Neutrophil (primary cell): ENCODE results near the gene RGS19.

Experiments
- H3K27ac ChIP-seq: fragments of 200-600 bp; sonication (generic); 2 replicates; pipeline ENCODE4 v1.5.1; 2016; ENCODE audit warnings: mild to moderate bottlenecking, moderate library complexity
- H3K27me3 ChIP-seq: fragments of 200-600 bp; sonication (generic); 2 replicates; pipeline ENCODE4 v1.6.0; 2016; ENCODE audit warnings: mild to moderate bottlenecking
- H3K36me3 ChIP-seq: fragments of 200-600 bp; sonication (generic); 2 replicates; pipeline ENCODE4 v1.5.1; 2017
- H3K4me1 ChIP-seq, 2 experiments: fragments of 200-600 bp in 1 of 2; sonication (generic) in 1 of 2; 1 replicate in 1 of 2; 2 replicates in 1 of 2; pipeline versions ENCODE4 v1.5.1 to v1.6.1; 2013 to 2016; ENCODE audit warnings: low read depth in 1 of 2, low read length in 1 of 2, mild to moderate bottlenecking in 1 of 2, moderate library complexity in 1 of 2; ENCODE audit not compliant: control insufficient read depth in 1 of 2, insufficient read depth in 1 of 2
- H3K4me3 ChIP-seq, 2 experiments: fragments of 200-600 bp in 1 of 2; sonication (generic) in 1 of 2; 1 replicate in 1 of 2; 2 replicates in 1 of 2; pipeline ENCODE4 v1.5.1; 2013 to 2016; ENCODE audit warnings: low read depth in 1 of 2, low read length in 1 of 2, mild to moderate bottlenecking in 1 of 2, moderate library complexity in 1 of 2
- H3K9me3 ChIP-seq: fragments of 200-600 bp; sonication (generic); 2 replicates; pipeline ENCODE4 v1.5.1; 2016
- TF ChIP-seq, protein P1 (sequence below): fragments of 200-600 bp; sonication (generic); IDR thresholded peaks from 2 replicates; pipeline ENCODE4 v1.5.1; 2016; ENCODE audit warnings: antibody characterized with exemption

Gene RGS19

DNA sequence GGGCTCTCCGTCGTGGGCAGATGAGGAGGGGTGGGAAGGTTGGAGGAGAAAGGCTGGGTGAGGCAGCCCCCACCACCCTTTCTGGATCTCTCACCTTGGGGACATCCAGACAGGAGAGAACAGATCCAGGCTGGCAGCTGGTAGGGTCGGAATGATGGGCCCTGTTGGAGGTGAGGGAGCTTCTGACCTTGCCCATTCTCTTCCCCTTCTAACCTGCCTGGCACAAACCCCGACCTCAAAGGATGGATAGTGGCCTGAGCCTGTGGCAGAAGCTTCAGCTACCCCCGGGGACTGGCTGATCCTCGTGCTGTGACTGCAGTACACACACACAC is 34.1 kb upstream of the RGS19 start:
- no peak overlapping the region for H3K27ac ChIP-seq
- no peaks in the 10 kb centered on the region for H3K36me3 ChIP-seq
- H3K4me3 ChIP-seq: no peak overlapping the region
- no peaks in the 10 kb centered on the region for H3K9me3 ChIP-seq
- H3K27me3 ChIP-seq: peaks cover 7% of the 10 kb centered on the region
- no peaks in the 10 kb centered on the region for H3K4me1 ChIP-seq
- TF ChIP-seq, protein P1, sequence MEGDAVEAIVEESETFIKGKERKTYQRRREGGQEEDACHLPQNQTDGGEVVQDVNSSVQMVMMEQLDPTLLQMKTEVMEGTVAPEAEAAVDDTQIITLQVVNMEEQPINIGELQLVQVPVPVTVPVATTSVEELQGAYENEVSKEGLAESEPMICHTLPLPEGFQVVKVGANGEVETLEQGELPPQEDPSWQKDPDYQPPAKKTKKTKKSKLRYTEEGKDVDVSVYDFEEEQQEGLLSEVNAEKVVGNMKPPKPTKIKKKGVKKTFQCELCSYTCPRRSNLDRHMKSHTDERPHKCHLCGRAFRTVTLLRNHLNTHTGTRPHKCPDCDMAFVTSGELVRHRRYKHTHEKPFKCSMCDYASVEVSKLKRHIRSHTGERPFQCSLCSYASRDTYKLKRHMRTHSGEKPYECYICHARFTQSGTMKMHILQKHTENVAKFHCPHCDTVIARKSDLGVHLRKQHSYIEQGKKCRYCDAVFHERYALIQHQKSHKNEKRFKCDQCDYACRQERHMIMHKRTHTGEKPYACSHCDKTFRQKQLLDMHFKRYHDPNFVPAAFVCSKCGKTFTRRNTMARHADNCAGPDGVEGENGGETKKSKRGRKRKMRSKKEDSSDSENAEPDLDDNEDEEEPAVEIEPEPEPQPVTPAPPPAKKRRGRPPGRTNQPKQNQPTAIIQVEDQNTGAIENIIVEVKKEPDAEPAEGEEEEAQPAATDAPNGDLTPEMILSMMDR: no peak

DNA sequence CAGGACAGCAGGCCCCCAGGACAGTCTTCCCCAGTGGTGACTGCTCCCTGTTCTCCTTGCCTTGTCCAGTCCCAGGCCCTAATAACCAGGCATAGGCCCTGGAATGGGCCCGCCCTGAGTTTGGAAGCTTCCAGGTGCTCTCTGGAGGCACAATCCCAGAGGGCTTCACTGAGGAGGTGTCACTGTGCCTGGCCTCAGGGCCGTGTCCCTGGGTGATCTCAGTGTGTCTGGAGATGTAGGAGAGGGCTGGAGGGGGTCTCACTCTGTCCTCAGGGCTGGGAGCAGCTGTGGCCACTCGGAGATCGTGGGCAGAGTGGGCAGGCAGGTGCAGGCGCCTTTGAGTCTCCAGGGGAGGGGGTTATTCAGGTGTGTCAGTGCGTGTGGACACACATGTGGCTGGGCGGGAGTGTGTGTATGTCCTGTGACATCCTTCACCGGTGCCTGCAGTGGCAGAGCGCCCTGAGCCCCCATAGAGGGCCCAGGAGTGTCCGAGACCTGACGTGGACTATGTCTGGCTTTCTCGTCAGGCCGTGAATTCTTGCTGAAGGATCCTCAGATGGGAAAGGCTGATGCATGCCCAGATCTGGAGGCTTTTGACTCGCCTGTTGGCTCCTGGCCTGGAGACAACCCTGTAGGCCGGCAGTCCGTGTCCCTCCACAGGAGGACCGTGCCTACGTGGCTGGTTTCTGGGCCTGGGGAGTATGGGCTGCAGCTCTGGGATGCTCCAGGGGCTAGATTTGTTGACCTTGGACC is 33.5 kb upstream of the RGS19 start:
- peaks cover 12% of the 10 kb centered on the region for H3K27me3 ChIP-seq
- TF ChIP-seq, protein P1: no peak

DNA sequence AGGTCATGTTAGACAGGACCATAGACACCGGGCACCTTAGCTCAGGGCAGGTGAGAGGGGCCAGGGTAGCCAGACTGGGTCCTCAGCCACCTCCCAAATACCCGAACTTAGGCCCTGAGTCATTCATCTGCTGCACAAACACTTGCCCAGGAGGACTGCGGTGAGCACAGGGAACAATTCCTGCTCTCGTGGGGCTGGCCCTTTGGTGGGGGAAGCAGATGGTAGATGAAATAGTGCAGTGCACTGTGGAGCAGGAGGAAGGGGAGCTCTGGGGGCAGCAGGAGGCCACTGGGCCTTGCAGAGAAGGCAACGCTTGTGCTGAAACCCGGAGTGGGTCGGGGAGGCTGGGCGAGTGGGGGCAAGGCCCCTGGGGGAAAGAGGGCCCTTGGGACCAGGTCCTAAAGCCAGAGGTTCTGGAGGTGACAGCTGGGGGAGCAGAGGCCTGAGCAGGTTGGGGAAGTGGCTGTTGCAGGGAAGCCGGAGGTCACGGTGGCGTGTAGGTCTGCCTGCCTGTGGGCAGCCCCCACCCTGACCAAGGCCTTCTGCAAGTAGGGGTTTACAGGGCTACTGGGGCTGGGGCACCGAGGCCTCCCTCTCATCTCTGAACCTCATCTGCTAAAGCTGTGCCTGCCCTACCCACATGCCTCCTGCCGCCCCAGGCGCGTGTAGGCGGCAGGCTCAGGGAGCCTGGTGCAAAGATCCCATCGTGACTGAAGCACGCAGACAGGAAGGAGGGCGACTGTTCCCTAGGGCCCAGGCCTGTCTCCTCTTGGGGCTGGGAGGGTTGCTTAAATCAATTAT is 32.7 kb upstream of the RGS19 start:
- no peak overlapping the region for H3K4me3 ChIP-seq
- peaks cover 3 to 5% of the 10 kb centered on the region in 2 experiments for H3K4me1 ChIP-seq
- no peak overlapping the region for H3K27ac ChIP-seq
- peaks cover 20% of the 10 kb centered on the region for H3K27me3 ChIP-seq
- no peaks in the 10 kb centered on the region for H3K9me3 ChIP-seq
- TF ChIP-seq, protein P1: no peak
- no peaks in the 10 kb centered on the region for H3K36me3 ChIP-seq

More for the DNA sequence above, 33.5 kb upstream of the RGS19 start:
- H3K4me3 ChIP-seq: no peak overlapping the region
- H3K9me3 ChIP-seq: no peaks in the 10 kb centered on the region
- H3K36me3 ChIP-seq: no peaks in the 10 kb centered on the region
- H3K27ac ChIP-seq: no peak overlapping the region
- H3K4me1 ChIP-seq: peaks cover 0 to 3% of the 10 kb centered on the region in 2 experiments

DNA sequence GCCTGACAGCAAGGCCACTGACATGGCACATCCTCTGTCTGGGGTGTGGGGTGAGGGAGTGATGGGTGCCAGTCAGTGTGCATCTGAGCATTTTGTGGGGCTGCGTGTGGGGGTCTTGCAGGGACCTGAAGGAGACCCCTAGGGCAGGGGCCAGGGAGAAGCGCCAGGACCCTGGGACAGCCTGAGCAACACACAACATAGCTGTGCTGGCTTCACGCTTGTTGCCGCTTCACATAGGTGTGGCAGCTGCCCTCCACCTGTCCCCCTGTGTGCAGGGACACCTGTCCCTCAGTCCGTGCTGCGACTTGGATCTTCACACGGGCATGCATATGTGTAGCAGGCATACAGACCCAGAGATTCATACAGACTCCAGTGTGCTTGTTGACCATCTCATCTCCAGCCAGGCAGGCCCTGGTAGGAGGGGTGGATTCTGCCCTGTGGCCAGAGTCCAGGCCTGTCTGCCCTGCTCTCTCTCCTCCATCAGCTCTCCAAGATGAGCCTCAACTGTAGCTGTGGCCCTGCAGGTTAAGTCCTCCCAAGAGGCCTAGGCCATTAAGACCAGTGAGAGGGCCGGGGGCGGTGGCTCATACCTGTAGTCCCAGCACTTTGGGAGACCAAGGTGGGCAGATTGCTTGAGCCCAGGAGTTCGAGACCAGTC is 31.2 kb upstream of the RGS19 start:
- H3K4me3 ChIP-seq: no peak overlapping the region

DNA sequence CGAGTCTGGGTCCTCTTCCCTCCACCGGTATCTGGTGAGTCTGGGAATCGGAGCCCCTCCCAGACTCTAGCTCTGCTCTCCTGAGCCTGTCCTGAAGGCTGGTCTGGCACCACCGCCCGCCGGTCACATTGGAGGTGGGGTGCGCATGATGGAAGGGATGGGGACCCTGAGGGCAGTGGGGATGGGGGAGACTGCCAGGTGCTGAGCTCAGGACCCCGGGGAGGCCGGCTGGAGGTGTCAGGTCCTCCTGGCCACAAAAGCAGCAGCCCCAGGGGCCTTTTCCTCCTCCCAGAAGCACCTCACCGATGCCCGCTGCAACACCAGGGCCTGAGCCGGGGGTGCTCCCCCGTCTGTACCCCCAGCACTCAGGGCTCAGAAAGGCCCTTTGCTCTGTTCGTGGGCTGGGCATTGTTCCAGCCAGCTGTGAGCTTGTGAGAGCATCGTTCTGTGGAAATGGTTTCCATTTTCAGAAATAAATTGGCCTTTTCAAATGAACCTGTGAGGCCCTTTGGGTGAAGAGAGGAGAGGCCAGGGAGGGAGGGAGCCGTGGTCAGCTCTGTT is 30.6 kb upstream of the RGS19 start:
- peaks cover 32% of the 10 kb centered on the region for H3K27me3 ChIP-seq
- TF ChIP-seq, protein P1: no peak

More for the DNA sequence above, 31.2 kb upstream of the RGS19 start:
- H3K9me3 ChIP-seq: no peaks in the 10 kb centered on the region
- no peaks in the 10 kb centered on the region for H3K36me3 ChIP-seq
- H3K27ac ChIP-seq: no peak overlapping the region
- H3K4me1 ChIP-seq: peaks cover 3 to 5% of the 10 kb centered on the region in 2 experiments
- peaks cover 29% of the 10 kb centered on the region for H3K27me3 ChIP-seq
- TF ChIP-seq, protein P1: no peak

More for the DNA sequence above, 30.6 kb upstream of the RGS19 start:
- Histone ChIP-seq H3K4me3 (no peak overlapping the region), H3K36me3 (no peaks in the 10 kb centered on the region), H3K4me1 (peaks cover 3 to 5% of the 10 kb centered on the region in 2 experiments), H3K27ac (no peak overlapping the region), H3K9me3 (no peaks in the 10 kb centered on the region)
